Liver (tissue), 9 donors: ENCODE measurements around the gene COL4A1. TPM values are rescaled to one million over a fixed set of nuclear protein-coding genes. Genes with fewer than 3 reads are reported as not detected.

Experiments used
- DNase-seq: peaks from one replicate; pipeline ENCODE4 v3.0.0-alpha.2; 2017; ENCODE audit warnings: low spot score
- H3K27ac ChIP-seq, 2 donors: one replicate each; pipeline ENCODE4 v1.7.0; 2013; ENCODE audit warnings: inconsistent platforms in 2 of 2, low read length in 2 of 2, control low read depth in 1 of 2, low read depth in 1 of 2, mild to moderate bottlenecking in 1 of 2
- H3K27me3 ChIP-seq, 4 donors: one replicate each; pipeline versions ENCODE4 v1.6.1 to v1.7.0; 2013; ENCODE audit warnings: low read length in 3 of 4, inconsistent platforms in 1 of 4, mild to moderate bottlenecking in 1 of 4, moderate library complexity in 1 of 4; ENCODE audit not compliant: control insufficient read depth in 4 of 4, insufficient read depth in 4 of 4
- H3K36me3 ChIP-seq, 4 donors: one replicate each; pipeline versions ENCODE4 v1.6.1 to v1.7.0; 2013; ENCODE audit warnings: low read length in 3 of 4, mild to moderate bottlenecking in 3 of 4, low read depth in 1 of 4, moderate library complexity in 1 of 4; ENCODE audit not compliant: control insufficient read depth in 4 of 4, insufficient read depth in 3 of 4
- H3K4me1 ChIP-seq, 4 donors: one replicate each; pipeline versions ENCODE4 v1.6.1 to v1.7.0; 2013; ENCODE audit warnings: low read length in 3 of 4, mild to moderate bottlenecking in 3 of 4, moderate library complexity in 1 of 4; ENCODE audit not compliant: control insufficient read depth in 4 of 4, insufficient read depth in 4 of 4
- H3K4me3 ChIP-seq, 3 donors: one replicate each; pipeline versions ENCODE4 v1.6.1 to v1.7.0; 2013; ENCODE audit warnings: low read length in 3 of 3, control low read depth in 1 of 3, low read depth in 1 of 3, mild to moderate bottlenecking in 1 of 3
- H3K9ac ChIP-seq, 2 donors: one replicate each; pipeline ENCODE4 v1.7.0; 2013; ENCODE audit warnings: low read length in 2 of 2, mild to moderate bottlenecking in 2 of 2, moderate library complexity in 2 of 2, control low read depth in 1 of 2, low read depth in 1 of 2
- H3K9me3 ChIP-seq, 4 donors: one replicate each; pipeline versions ENCODE4 v1.6.1 to v1.7.0; 2013; ENCODE audit warnings: low read length in 3 of 4; ENCODE audit not compliant: control insufficient read depth in 4 of 4
- ATF3 ChIP-seq: IDR thresholded peaks from 2 replicates; pipeline ENCODE4 v1.6.1; 2016; ENCODE audit warnings: antibody characterized with exemption
- CTCF ChIP-seq: fragments of 150-350 bp; IDR thresholded peaks from 2 replicates; pipeline ENCODE4 v1.5.1; 2017; ENCODE audit warnings: improper control_type of control experiment, low read depth, low read length; ENCODE audit not compliant: missing input control
- EGR1 ChIP-seq, 2 donors: IDR thresholded peaks; 2 replicates each; pipeline ENCODE4 v1.6.1; 2016 to 2018; ENCODE audit warnings: antibody characterized with exemption in 2 of 2, low read depth in 2 of 2
- FOXA1 ChIP-seq: IDR thresholded peaks from 2 replicates; pipeline ENCODE4 v1.6.1; 2016; ENCODE audit warnings: antibody characterized with exemption
- FOXA2 ChIP-seq: IDR thresholded peaks from 2 replicates; pipeline ENCODE4 v1.6.1; 2016; ENCODE audit warnings: antibody characterized with exemption
- GABPA ChIP-seq, 2 donors: IDR thresholded peaks in 1 of 2; conservative IDR thresholded peaks in 1 of 2; 2 replicates each; pipeline ENCODE4 v1.6.1; 2016; ENCODE audit warnings: antibody characterized with exemption in 2 of 2, mild to moderate bottlenecking in 1 of 2, moderate library complexity in 1 of 2
- HNF4A ChIP-seq, 2 donors: conservative IDR thresholded peaks; 2 replicates each; pipeline ENCODE4 v1.6.1; 2016; ENCODE audit warnings: antibody characterized with exemption in 2 of 2, mild to moderate bottlenecking in 2 of 2
- HNF4G ChIP-seq: IDR thresholded peaks from 2 replicates; pipeline ENCODE4 v1.6.1; 2016; ENCODE audit warnings: antibody characterized with exemption
- JUND ChIP-seq, 2 donors: IDR thresholded peaks; 2 replicates each; pipeline ENCODE4 v1.6.1; 2016; ENCODE audit warnings: antibody characterized with exemption in 2 of 2
- MAX ChIP-seq: IDR thresholded peaks from 2 replicates; pipeline ENCODE4 v1.6.1; 2016; ENCODE audit warnings: antibody characterized with exemption
- NR2F2 ChIP-seq: IDR thresholded peaks from 2 replicates; pipeline ENCODE4 v1.6.1; 2016; ENCODE audit warnings: antibody characterized with exemption
- RAD21 ChIP-seq, 2 donors: IDR thresholded peaks; 2 replicates each; pipeline ENCODE4 v1.6.1; 2016; ENCODE audit warnings: antibody characterized with exemption in 2 of 2, mild to moderate bottlenecking in 2 of 2
- REST ChIP-seq: IDR thresholded peaks from 2 replicates; pipeline ENCODE4 v1.6.1; 2016; ENCODE audit warnings: antibody characterized with exemption, mild to moderate bottlenecking
- RXRA ChIP-seq, 2 donors: IDR thresholded peaks; 2 replicates each; pipeline ENCODE4 v1.6.1; 2017 to 2018; ENCODE audit warnings: antibody characterized with exemption in 2 of 2, mild to moderate bottlenecking in 1 of 2
- SP1 ChIP-seq: IDR thresholded peaks from 2 replicates; pipeline ENCODE4 v1.6.1; 2018; ENCODE audit warnings: antibody characterized with exemption, mild to moderate bottlenecking
- TAF1 ChIP-seq: conservative IDR thresholded peaks from 2 replicates; pipeline ENCODE4 v1.6.1; 2016; ENCODE audit warnings: antibody characterized with exemption, mild to moderate bottlenecking
- YY1 ChIP-seq: IDR thresholded peaks from 2 replicates; pipeline ENCODE4 v1.6.1; 2016; ENCODE audit warnings: antibody characterized with exemption, mild to moderate bottlenecking
- ZBTB33 ChIP-seq: IDR thresholded peaks from 2 replicates; pipeline ENCODE4 v1.6.1; 2016; ENCODE audit warnings: antibody characterized with exemption
- WGBS: extraction: QIAGEN DNeasy Blood & Tissue Kit; methylation state at CpG from one replicate; pipeline ENCODE4 v1.1.7; 2013; 5-methylcytosine and 5-hydroxymethylcytosine counted together
- polyA plus RNA-seq, 2 donors: library from polyadenylated mRNA; stranded (reverse) in 1 of 2; unstranded in 1 of 2; fragments of 200-250 nt in 1 of 2; fragments of >200 nt in 1 of 2; fragmentation: Nextera tagmentation in 1 of 2; extraction: Ambion mirVana in 1 of 2; gene quantifications; one replicate each; pipeline versions ENCODE4 v1.2.1 to v1.2.3, GENCODE V29; 2013 to 2015
- total RNA-seq, 2 donors: library from RNA; depleted of rRNA; stranded (reverse); fragments of >200 nt; gene quantifications; one replicate each; pipeline ENCODE4 v1.2.3, GENCODE V29; 2014
- donor health status: healthy.
- donor health status: healthy.
- donor health status: healthy.
- donor health status: healthy.
- donor health status: healthy.

COL4A1 gene
- total and polyA plus RNA-seq, 4 donors = 5.0 to 68.5 (median 37.9) TPM

- WGBS = 74% methylated on average over 8 of the region's 8 CpGs
- TF ChIP-seq TAF1 (no peak), REST (no peak), MAX (no peak), EGR1 (IDR thresholded peaks at IDR 0.05; ENCODE audit: low read depth in 2 of 2) (no peak), NR2F2 (no peak), FOXA1 (no peak), HNF4G (no peak), FOXA2 (no peak), GABPA (IDR thresholded peaks at IDR 0.05 in 1 of 2, conservative IDR thresholded peaks at IDR 0.05 in 1 of 2) (no peak), ATF3 (no peak), CTCF (no peak), JUND (IDR thresholded peaks at IDR 0.05) (no peak), SP1 (no peak), HNF4A (conservative IDR thresholded peaks at IDR 0.05) (no peak), RXRA (IDR thresholded peaks at IDR 0.05) (no peak), ZBTB33 (no peak), YY1 (no peak), RAD21 (IDR thresholded peaks at IDR 0.05) (no peak)
- no peak overlapping the region for H3K4me3 ChIP-seq
Observed at GRCh38 chr13:110348309-110349105, 41.5 kb upstream of the COL4A1 start.

More at GRCh38 chr13:110348309-110349105, 41.5 kb upstream of the COL4A1 start:
- H3K27ac ChIP-seq = no peak overlapping the region
- H3K4me1 ChIP-seq = no peaks in the 10 kb centered on the region
- H3K9ac ChIP-seq = no peak overlapping the region
- no peak for DNase-seq
- no peaks in the 10 kb centered on the region for H3K9me3 ChIP-seq
- no peaks in the 10 kb centered on the region for H3K36me3 ChIP-seq
- H3K27me3 ChIP-seq = peaks cover 0 to 3% (median 0%) of the 10 kb centered on the region in 4 donors
